ENCODE data around the gene ENO3. TPM values are rescaled to one million over a fixed set of nuclear protein-coding genes. Genes with fewer than 3 reads are reported as not detected.

The ENO3 gene
- polyA plus RNA-seq, 1 of the 3 experiments (the other 2 are of a cell fraction) = 29.2 TPM

- TF ChIP-seq GABPA (IDR thresholded peaks at IDR 0.05; ENCODE audit: low read depth) (peak; percentile 37; the same call in 1 of the 2 replicates), TCF12 (IDR thresholded peaks at IDR 0.05) (peak; percentile 83), POLR2AphosphoS5 (IDR thresholded peaks at IDR 0.05; ENCODE audit: low read depth, low read length) (no peak; the same call in 1 of the 2 replicates), EZH2phosphoT487 (IDR thresholded peaks at IDR 0.05; ENCODE audit: borderline replicate concordance, low read depth) (no peak), USF1 (IDR thresholded peaks at IDR 0.05; ENCODE audit: borderline replicate concordance, low read depth) (no peak), GATA2 (CRISPR knock-in tag; IDR thresholded peaks at IDR 0.05) (no peak), RFX5 (IDR thresholded peaks at IDR 0.05; ENCODE audit: low read length) (no peak), MXI1 (IDR thresholded peaks at IDR 0.05; ENCODE audit: low read depth, low read length) (no peak), PBX3 (IDR thresholded peaks at IDR 0.05) (peak; percentile 64), FOXM1 (IDR thresholded peaks at IDR 0.05; ENCODE audit: low read depth) (no peak), FOXJ3 (CRISPR knock-in tag; IDR thresholded peaks at IDR 0.05) (no peak), ZBTB33 (IDR thresholded peaks at IDR 0.05; ENCODE audit: borderline replicate concordance, low read depth) (0 out of 2 replicates have a peak, but pooled peaks have one; percentile 35), CTCF (IDR thresholded peaks at IDR 0.05) (no peak), TAF1 (IDR thresholded peaks at IDR 0.05; ENCODE audit: borderline replicate concordance, low read depth, low read length) (peak; percentile 32; the same call in 1 of the 2 replicates), MEF2A (IDR thresholded peaks at IDR 0.05; ENCODE audit: borderline replicate concordance, low read depth) (no peak)
Observed at GRCh38 chr17:4945176-4945943, 5.6 kb upstream of the ENO3 start (continued).
